NCI-H748 (cell line): ENCODE results near the gene ZC3H12C.

Experiments used
- DNase-seq: peaks from one replicate; lab custom pipeline; 2025; ENCODE audit not compliant: unreplicated experiment; lab: John Stamatoyannopoulos, UW

Gene ZC3H12C

GRCh38 chr11:110076371-110076965, 16.7 kb upstream of the ZC3H12C start:
- no peak for DNase-seq

DNA sequence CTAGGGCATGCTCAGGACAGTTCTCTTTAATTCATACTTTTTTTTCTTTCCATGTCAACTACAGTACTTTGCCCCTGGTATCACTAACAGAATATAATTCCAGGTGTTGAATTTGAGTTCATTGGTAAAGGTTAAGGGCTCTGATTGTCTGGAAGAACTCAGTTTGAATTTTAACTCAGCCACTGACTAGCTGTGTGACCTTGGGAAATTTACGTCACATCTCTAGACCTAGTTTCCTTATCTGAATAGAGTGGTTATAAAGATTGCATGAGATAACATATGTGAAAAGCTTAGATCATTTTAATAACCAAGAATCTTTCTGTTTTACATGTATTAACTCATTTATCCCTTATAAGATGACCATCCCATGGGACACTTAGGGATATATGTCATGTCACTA, 15.8 kb upstream of the ZC3H12C start:
- no peak for DNase-seq

GRCh38 chr11:110077831-110078325, 15.3 kb upstream of the ZC3H12C start:
- DNase-seq: no peak

- no peak for DNase-seq
These were observed 14.2 kb upstream of the ZC3H12C start for GRCh38 chr11:110078923-110079544.

- DNase-seq: no peak
These were observed 13.5 kb upstream of the ZC3H12C start for GRCh38 chr11:110079726-110080125.

DNA sequence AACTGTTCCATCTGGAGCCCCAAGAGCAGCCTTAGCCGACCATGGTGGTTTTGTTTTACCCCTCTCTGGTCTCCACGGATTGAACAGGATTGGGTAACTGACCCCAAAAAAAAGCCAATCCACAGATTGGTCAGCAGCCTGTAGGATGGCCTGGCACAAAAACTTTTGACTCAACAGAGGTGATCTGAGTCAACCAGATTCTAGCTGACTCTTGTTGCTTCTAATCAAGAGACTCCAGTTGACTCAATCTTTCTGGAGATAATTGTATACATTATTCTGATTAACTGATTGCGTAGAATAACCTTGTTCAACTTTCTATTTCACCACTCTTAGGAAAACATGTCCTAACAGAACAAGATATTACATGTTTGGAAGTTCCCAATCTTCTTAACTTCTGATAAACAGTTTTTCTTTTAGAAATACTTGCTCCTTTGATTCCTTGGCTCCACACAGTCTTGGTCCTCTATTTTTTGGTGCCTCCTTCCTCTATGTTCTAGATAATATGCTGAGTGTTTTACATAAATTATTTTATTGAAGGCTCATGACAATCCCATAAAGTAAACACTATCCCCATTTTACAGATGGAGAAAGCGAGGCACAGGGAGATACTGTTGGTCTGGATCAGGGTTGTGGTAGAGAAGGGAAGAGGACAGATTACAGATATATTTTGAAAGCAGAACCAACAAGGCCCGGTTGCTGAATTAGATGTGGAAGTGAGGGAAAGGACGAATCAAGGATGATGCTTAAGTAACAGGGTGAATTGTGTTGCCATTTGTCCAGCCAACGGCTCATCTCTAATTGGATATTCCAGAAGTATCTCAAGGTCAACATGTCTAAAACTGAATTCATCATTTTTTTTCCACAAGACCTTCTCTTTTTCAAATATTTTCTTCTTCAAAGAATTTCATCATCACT, 11.5 kb upstream of the ZC3H12C start:
- no peak for DNase-seq

- DNase-seq: no peak
These were observed 10.3 kb upstream of the ZC3H12C start for GRCh38 chr11:110082899-110083298.

- no peak for DNase-seq
These were observed 7.8 kb upstream of the ZC3H12C start for GRCh38 chr11:110085255-110085838.

GRCh38 chr11:110086892-110087309, 6.3 kb upstream of the ZC3H12C start:
- no peak for DNase-seq

DNA sequence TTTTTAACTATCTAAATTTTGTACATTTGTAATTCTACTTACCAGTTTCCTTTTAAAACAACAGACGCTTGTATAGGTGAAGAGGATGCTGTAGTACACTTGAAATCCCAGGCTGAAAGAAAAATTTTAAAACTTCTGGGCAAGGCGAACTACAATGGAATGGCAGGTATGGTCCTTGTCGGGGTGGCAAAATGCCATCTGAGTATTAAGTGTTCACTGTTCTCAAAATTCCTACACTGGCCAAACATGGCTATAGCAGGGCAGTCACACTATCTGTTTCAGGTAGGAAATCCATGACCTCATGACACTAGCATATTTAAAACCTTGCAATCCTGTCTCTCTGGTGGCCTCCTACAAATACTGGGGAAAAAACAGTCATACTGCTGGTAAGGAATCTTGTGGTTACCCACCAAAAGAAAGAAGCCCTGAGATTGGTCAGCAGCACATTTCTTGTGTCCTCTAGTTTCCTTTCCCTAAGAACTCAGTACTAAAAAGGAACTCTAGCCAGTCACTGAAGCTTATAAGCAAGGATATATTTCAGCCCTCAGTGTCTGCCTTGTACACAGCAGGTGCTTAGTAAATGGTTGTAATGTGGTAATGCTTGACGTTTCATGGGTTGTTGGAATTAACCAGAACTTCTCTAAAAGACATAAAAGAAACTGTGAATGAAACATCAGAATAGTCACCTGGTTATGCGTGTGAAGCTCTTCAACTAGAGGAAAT, 5.2 kb upstream of the ZC3H12C start:
- DNase-seq: no peak

- DNase-seq: no peak
These were observed 4.5 kb upstream of the ZC3H12C start for GRCh38 chr11:110088535-110089344.

DNA sequence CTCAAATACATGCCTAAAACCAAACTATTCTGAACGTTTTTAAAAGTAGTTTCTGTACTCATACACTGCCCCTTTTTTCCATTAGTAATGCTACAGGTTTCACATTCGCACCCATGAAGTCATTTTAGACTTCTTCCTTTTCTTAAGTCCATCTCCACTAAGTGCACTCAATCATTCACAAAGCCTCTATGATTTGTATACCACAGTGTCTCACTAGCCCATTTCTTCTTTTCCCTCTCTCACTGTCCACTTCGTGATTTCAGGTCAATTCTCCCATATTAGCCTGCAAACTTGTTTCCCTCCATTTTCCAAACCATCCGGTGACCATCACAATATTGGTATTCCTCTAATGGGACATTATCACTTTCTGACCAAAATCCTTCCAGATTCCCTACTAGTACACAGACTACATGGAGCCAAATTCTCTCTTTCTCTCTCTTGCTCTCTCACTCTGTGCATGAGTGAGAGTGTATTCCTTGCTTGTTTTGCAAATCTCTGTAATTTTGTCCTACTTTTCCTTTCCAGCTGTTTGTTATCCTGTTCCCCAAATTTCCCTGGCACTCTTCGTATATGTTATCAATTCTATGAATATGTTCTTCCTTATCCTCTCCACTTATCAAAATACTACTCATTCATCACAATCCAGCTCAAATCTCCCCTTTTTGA, 3.4 kb upstream of the ZC3H12C start:
- no peak for DNase-seq

DNA sequence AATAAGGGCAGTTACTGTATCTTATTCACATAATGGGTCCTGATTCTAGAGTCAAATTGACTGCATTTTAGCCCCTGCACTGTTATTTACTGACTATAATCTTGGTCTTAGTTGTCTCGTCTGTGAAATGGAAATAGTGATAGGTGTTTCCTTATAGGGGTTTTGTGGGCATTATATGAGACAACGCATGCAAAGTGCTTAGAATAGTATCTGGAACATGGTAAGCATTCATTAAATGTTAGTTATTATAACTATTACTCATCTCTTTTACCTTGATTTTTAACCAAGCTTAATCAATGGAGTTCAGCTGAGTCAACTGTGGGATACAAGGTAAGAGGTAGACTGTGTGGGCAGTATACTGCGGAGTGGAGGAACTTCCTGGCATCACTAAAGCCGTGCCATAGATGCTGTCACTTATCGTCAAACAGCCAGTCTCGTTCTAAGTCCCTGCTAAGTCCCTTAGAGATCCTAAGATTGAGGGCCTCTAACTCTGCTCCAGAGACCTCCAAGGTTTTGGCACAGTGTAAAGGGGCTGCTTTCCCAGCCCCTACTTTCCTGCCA, 2.6 kb upstream of the ZC3H12C start:
- DNase-seq: no peak

GRCh38 chr11:110092111-110092514, 1.1 kb upstream of the ZC3H12C start:
- DNase-seq: peak; percentile 66

GRCh38 chr11:110093407-110094297, 460 bp downstream of the ZC3H12C start:
- DNase-seq: peak; percentile 66

DNA sequence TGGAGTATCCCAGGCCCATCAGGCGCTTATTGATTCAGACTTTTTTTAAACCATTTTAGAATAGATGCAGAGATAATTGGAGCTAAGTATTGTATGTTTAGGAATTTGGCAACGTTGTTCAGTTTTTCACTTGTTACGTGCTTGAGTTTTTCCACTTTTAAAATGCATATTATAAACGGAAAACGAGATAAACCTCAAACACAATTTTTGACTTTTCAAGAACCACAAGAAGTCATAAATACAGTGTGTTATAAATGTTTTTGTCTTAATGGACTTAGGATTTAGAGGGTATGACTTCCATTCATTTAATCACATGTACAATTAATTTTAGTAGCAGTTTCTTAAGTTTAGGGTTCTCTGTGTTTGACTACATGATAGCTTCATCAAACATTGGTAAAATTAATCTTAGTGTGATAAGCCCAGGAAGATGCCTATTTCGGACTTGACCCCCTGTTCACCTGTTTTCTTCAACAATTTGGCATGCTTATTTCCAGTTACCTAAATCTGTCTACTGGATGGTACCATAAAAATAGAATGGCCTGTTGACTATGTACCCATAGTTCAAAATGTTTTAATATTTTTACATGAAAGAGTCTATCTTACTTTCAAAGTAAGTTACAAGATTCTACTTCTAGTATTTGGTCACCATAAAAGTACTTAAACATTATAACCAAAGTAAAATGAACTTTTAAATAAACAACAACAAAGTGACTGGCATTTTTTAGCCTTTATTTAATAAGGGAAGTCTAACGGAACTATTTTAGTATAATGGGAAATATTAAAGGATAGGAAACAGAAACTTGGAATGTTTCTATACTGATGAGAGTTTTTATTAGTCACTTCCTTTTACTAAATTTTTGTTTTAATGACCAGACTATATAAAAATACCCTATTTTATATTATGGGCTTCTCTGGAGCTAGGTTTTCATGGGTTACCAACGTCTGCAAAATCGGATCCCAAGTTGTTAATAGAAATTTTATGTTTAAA, 1.4 kb downstream of the ZC3H12C start:
- no peak for DNase-seq

GRCh38 chr11:110095554-110095953, 2.4 kb downstream of the ZC3H12C start:
- no peak for DNase-seq
